ENCODE measurements around the gene CTIF. TPM values are rescaled to one million over a fixed set of nuclear protein-coding genes. Genes with fewer than 3 reads are reported as not detected.

The CTIF gene
- total RNA-seq, 4 donors from 2014 or later = 72.2 to 137 (median 86.5) TPM

DNA sequence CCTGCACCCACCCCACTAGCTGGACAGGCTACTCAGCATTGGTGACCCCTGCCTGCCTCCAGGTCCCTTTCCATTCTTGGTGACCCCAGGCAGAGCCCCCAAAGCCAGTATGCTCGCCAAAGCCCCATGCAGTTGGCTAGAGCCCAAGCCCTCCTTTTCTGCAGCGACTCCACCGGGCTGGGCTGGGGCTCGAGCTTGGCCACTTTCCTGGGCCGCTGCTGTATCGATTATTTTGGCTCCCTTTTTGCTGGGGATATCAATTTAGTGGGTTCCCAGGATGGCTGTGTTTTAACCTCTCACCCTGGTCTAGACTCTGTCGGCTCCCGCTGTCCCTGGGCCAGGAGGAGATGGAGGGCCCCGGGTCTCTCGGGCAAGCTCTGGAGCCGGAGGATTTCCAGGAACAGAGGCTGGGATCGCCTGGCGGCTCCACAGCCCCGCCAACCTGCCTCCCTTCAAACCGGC, 335.9 kb downstream of the CTIF start:
- no peak for TF ChIP-seq EP300 (IDR thresholded peaks at IDR 0.05)
- TF ChIP-seq CTCF (IDR thresholded peaks at IDR 0.05) = no peak
- no peak for TF ChIP-seq POLR2A (IDR thresholded peaks at IDR 0.05)
- no peaks in the 10 kb centered on the region for H3K27me3 ChIP-seq
- H3K36me3 ChIP-seq = no peaks in the 10 kb centered on the region
- H3K4me1 ChIP-seq = peaks cover 0 to 15% (median 5%) of the 10 kb centered on the region in 4 donors
- H3K27ac ChIP-seq = no peak overlapping the region
- DNase-seq (ENCODE audit: low spot score in 2 of 2) = no peak
- H3K9me3 ChIP-seq = no peaks in the 10 kb centered on the region
- H3K4me3 ChIP-seq = no peak overlapping the region
- WGBS, 2 donors = 73 to 91% methylated on average over 15 of the region's 15 CpGs

- H3K36me3 ChIP-seq = no peaks in the 10 kb centered on the region
- no peaks in the 10 kb centered on the region for H3K27me3 ChIP-seq
- WGBS, 2 donors = 92 to 93% methylated on average over 18 of the region's 18 CpGs
- no peaks in the 10 kb centered on the region for H3K9me3 ChIP-seq
- TF ChIP-seq POLR2A (IDR thresholded peaks at IDR 0.05) (no peak), EP300 (IDR thresholded peaks at IDR 0.05) (no peak), CTCF (IDR thresholded peaks at IDR 0.05) (no peak)
- no peak for DNase-seq (ENCODE audit: low spot score in 2 of 2)
- H3K27ac ChIP-seq = no peak overlapping the region
- peaks cover 0 to 15% (median 5%) of the 10 kb centered on the region in 4 donors for H3K4me1 ChIP-seq
- no peak overlapping the region for H3K4me3 ChIP-seq
These were observed 336.6 kb downstream of the CTIF start for GRCh38 chr18:48875314-48875941.

DNA sequence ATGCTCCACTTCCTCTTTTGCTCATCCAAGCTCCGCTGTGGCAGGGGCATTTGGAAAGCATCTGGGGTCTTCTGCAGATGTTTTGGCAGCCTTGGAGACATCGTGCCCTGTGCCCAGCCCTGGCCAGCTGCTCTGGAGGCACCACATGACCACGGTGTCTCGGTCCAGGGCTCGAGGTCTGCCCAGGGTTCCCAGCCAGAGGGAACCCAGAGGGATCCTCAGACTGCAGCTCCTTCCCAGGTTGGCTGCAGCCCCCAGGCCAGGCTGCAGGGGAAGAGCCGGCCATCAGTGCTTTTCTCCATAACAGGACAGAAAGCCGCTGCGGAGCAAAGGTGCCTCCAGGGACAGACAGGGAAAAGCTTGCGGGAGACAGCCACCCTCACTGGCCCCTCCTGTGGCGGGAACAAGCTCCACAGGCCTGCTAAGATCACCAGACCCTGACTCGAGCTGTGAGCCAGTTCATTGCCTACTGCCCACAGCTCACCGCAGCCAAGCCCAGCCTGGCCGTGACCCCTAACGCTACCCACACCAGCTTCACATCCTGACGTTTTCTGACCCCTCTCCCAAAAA, 337.2 kb downstream of the CTIF start:
- peaks cover 0 to 15% (median 5%) of the 10 kb centered on the region in 4 donors for H3K4me1 ChIP-seq
- no peak overlapping the region for H3K4me3 ChIP-seq
- no peaks in the 10 kb centered on the region for H3K27me3 ChIP-seq
- H3K9me3 ChIP-seq = no peaks in the 10 kb centered on the region
- H3K27ac ChIP-seq = no peak overlapping the region
- DNase-seq (ENCODE audit: low spot score in 2 of 2) = no peak
- H3K36me3 ChIP-seq = no peaks in the 10 kb centered on the region
- 62 to 76% methylated on average over 12 to 14 of the region's 15 CpGs for WGBS, 2 donors
- no peak for TF ChIP-seq CTCF (IDR thresholded peaks at IDR 0.05)
- no peak for TF ChIP-seq POLR2A (IDR thresholded peaks at IDR 0.05)

DNA sequence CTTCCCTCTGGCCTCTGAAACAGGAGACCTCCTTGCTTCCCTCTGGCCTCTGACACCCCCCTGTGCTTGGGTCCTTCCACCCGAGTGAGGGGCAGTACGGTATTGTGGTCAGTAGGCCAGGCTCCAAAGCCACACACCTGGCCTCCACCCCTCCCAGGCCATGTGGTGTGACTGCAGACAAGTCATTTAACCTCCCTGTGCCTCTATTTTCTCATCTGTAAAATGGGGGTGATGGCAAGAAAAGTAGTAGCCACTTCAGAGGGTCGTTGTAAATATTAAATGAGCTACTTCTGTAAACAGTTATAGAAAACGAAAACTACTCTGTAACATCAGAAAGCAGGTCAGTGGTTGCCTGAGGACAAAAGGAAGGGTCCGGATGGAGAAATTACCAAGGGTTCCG, 337.8 kb downstream of the CTIF start:
- 89 to 94% methylated on average over 6 of the region's 6 CpGs for WGBS, 2 donors

More for the DNA sequence above, 337.8 kb downstream of the CTIF start:
- Histone ChIP-seq H3K4me3 (no peak overlapping the region), H3K4me1 (peaks cover 0 to 15% (median 5%) of the 10 kb centered on the region in 4 donors), H3K9me3 (no peaks in the 10 kb centered on the region), H3K36me3 (no peaks in the 10 kb centered on the region), H3K27me3 (no peaks in the 10 kb centered on the region), H3K27ac (no peak overlapping the region)
- TF ChIP-seq CTCF (IDR thresholded peaks at IDR 0.05) (no peak), POLR2A (IDR thresholded peaks at IDR 0.05) (no peak), EP300 (IDR thresholded peaks at IDR 0.05) (no peak)
- no peak for DNase-seq (ENCODE audit: low spot score in 2 of 2)
